Measurements from ENCODE around the gene NARS2. TPM values are rescaled to one million over a fixed set of nuclear protein-coding genes. Genes with fewer than 3 reads are reported as not detected.

Gene NARS2
- total RNA-seq, 1 donor from 2014 or later: 19.1 TPM

DNA sequence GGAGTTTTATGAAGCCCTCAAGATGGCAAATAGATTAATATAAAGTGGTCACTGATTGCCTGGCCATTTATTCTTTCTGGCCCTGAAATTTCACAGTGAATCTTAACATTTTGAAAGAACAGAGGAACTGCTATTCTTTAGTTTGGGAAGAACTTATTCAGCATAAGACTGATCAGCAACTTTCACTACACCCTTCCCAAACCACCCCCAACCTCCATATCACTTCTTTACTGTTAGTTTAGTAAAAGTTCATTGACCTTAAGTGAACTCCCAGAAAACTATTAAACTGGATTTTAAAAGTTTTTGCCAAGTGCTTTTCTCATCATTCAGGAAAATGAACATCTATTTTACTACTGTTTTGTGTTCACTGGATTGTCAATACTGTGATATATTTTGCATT lies 77.4 kb downstream of the NARS2 start:
- intact Hi-C loops (cut with micrococcal nuclease): no loop called here

DNA sequence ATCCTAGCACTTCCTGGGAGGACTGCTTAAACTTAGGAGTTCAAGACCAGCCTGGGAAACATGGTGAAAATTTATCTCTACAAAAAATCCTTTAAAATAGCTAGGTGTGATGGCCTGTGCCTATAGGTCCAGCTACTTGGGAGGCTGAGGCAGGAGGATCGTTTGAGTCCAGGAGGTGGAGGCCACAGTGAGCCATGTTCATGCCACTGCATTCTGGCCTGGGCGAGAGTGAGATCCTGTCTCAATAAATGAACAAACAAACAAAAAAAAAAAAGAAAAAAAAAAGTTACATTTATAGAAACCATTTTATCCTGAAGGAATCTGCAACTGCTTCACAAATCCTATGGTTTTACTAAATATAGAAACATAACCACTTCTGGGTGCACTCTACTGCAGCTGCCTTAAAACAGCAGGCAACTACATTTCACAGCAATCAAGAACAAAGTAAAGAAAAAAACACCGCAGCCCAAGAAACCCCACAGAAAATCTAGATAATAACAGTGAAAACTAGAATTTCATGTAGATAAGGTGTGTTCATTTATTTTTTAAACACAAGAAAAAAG lies 81.2 kb downstream of the NARS2 start:
- intact Hi-C loops (cut with micrococcal nuclease): no loop called here

- intact Hi-C loops (cut with micrococcal nuclease): no loop called here
Measured at GRCh38 chr11:78492973-78493372, 81.7 kb downstream of the NARS2 start.

GRCh38 chr11:78489184-78489583 lies 85.5 kb downstream of the NARS2 start:
- intact Hi-C loops (cut with micrococcal nuclease): no loop called here

DNA sequence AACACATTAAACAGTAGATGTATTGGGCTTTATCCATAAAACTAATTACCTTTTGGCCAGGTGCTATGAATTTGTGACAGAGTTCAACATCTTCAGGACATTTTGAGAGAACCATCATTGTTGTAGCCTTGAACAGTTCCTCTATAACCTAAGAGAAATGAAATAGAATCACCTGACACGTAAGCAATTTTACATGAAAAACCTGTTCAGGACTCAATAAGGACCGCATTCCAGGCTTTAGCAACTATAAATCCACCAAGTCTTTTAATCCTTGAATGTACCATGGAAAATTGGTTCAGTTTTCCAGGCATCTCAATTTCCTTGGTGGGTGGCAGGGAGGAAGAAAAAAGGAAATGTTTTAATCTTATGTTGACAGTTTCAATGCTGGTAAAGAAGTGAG lies 96.1 kb downstream of the NARS2 start:
- intact Hi-C loops (cut with micrococcal nuclease): no loop called here

DNA sequence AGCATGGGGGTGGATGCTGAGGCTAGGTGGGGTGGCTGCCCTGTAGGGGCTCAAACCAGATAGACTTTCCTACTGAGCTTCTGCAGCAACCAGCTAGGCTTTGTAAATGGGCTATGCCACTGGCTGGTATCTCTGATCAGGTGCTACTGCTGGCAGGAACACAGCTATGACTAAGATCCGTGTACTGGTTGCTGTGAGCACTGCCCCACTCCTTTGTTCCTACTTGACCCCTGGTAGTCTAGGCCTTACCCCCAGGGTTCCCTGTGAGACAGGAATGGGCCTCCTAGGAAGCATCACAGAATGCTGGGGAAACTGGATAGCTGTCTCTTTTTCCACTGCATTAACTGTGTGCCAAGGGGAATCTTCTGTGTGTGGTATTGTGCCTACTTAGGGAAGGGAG lies 98.6 kb downstream of the NARS2 start:
- intact Hi-C loops (cut with micrococcal nuclease): no loop called here

DNA sequence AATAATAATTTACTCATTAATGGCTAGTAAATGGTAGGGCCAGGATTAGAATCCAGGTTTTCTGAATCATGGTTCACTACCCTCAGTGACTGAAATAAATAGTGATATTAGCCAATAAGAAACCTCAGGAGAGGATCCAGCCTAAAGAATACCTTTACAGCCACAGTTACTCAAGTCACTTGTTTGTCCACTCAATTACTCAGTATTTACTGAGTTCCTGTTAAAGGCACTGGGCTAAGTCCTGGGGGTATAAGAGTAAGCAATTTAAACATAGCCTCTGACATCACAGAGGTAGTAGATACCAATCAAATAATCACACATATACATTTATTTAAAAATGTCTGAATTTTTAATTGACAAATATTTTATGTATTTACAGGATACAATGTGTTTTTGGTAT lies 100.2 kb downstream of the NARS2 start:
- intact Hi-C loops (cut with micrococcal nuclease): no loop called here

- intact Hi-C loops (cut with micrococcal nuclease): no loop called here
Measured at GRCh38 chr11:78472905-78473304, 101.8 kb downstream of the NARS2 start.

GRCh38 chr11:78472382-78472781 lies 102.3 kb downstream of the NARS2 start:
- intact Hi-C loops (cut with micrococcal nuclease): no loop called here

DNA sequence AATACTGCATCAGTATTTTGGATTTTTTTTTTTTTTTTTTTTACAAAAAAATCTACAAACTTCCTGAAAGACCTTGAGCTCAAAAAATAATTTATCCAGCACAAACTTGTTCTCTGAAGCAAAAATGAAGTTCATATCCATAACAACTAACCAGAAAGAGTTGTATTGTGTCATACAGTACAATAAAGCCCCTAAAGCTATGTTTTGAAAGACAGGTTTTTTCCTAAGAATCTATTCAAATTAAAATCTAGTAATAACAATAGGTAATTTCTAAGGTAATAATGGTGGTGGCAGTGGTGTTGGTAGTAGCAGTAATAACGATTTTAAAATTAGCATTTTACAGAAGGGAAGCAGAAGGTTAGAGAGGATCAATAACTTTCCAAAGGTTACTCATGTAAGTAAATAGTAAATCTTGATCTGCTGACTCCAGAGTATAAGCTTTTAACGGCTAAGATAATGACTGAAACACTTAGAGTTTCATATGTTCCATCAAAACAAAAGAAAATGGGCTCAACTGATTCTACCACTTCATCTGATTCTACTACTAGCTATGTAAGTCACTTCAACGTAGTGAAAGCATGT lies 103.7 kb downstream of the NARS2 start:
- intact Hi-C loops (cut with micrococcal nuclease): no loop called here

DNA sequence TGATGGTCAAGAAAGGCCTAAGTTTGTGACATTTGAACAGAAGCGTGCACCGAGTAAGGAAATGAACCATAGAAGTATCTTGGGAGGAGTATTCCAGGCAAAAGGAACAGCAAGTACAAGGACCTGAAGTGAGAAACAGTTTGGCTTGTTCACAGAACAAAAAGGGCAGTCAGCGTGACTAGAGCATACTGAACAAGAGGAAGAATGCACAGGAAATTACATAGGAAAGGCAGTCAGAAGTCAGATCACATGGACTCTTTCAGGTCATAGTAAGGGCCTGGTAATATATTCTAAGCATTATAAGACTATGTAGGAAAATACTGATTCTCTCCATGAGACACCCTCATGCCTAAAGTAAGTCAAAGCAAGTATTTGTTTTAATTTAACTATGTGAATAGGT lies 104.8 kb downstream of the NARS2 start:
- intact Hi-C loops (cut with micrococcal nuclease): loop anchor here (5.0 kb wide), 1 partner anchor 92 kb away; no protein-coding TSS in a partner anchor

- intact Hi-C loops (cut with micrococcal nuclease): loop anchor here (5.0 kb wide), 1 partner anchor 94 kb away; no protein-coding TSS in a partner anchor
Measured at GRCh38 chr11:78467931-78468330, 106.7 kb downstream of the NARS2 start.

DNA sequence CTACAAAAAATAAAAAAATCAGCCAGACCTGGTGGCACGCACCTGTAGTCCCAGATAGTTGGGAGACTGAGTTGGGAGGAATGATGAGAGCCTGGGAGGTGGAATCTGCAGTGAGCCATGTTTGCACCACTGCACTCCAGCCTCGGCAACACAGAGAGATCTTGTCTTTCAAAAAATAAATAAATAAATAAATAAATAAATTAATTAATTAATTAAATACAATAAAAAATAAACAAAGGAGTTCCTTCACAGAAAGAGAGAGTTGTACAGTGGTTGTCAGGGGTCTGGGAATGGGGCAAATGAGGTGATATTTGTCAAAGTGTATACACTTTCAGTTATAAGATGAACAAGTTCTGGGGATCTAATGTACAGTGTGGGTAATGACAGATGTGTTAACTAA lies 107.3 kb downstream of the NARS2 start:
- intact Hi-C loops (cut with micrococcal nuclease): loop anchor here (5.0 kb wide), 1 partner anchor 95 kb away; no protein-coding TSS in a partner anchor

DNA sequence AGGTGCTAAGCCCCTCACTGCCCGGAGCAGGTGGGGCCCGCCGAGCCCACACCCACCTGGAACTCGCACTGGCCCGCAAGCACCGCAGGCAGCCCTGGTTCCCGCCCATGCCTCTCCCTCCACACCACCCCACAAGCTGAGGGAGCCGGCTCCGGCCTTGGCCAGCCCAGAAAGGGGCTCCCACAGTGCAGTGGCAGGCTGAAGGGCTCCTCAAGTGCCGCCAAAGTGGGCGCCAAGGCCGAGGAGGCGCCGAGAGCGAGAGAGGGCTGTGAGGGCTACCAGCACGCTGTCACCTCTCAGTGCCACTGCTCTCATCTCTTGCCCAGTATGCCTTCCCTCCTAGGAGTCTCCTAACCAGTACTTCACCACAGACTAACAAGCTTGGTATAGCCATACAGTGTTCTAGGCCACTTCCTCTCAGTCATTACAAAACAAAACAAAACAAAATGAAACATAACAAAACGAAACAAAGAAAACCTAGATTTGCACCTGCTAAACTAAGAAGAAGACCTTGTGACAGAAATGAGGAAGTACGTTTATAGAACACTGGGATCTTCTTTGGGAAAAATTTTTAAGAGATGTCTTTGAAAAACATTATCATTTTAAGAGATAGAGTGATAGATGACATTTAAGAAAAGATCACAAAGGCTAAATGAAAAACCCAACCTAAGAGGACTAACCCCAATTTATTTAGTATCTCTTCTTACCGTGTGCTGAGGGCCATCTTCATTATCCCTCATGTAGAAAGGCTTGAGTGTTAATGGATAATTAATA lies 109.3 kb downstream of the NARS2 start:
- intact Hi-C loops (cut with micrococcal nuclease): loop anchor here (1.0 to 5.0 kb wide), 3 partner anchors 47 to 325 kb away; no protein-coding TSS in a partner anchor

- intact Hi-C loops (cut with micrococcal nuclease): loop anchor here (1.0 to 5.0 kb wide), 3 partner anchors 46 to 324 kb away; no protein-coding TSS in a partner anchor
Measured at GRCh38 chr11:78464787-78465168, 109.9 kb downstream of the NARS2 start.

GRCh38 chr11:78460471-78460870 lies 114.2 kb downstream of the NARS2 start:
- intact Hi-C loops (cut with micrococcal nuclease): no loop called here

- intact Hi-C loops (cut with micrococcal nuclease): no loop called here
Measured at GRCh38 chr11:78459738-78460137, 114.9 kb downstream of the NARS2 start.

DNA sequence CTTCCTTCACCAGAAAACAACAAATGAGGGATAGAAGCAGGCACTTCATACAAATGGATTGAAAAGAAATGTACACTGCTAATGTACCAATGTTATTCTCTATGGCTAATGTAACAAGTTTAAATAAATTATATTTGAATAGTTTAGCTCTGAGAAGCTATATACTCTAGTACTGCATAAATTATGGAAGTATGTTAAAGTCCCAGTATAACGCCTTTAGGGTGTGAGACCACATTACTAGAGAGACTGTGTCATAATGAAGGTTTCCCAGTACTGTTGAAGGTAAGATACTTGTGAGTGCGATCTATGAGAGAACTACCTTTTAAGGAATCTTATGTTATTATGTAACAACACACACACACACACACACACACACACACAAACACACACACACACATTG lies 117.2 kb downstream of the NARS2 start:
- intact Hi-C loops (cut with micrococcal nuclease): no loop called here

DNA sequence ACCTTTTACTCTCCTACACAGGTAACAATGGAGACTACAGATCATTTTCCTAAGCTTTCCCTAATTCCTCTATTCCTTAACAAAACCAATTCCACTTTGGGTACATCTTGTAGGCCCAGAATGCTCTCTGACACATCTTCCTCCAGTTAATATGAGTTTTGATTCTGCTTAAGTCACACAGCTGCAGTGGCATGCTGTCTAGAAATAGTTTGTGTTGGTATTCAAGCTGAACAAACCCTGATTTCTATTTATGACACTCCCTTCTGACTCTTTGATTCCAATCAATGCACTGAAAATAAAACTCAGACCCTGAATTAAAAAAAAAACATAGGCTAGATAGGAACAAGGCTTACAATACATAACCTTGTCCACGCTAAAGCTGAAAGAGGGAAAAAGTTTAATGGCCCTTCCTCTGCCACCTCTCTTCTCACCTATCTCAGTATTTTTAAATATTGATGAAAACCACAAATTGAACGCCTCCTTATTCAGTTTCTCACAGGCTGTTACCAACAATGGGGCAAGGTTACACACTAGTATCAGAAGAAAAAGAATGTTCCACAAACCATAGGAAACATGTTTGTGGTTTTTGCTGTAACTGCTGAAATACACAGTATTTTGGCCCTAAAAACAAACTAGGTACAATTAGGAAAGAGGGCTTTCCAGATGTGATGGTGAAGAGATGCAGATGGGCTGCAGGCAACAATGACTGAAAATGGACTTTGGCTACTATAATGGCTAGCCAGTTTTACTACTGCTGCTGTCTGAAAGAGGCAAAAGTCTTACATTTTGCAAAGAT lies 121.3 kb downstream of the NARS2 start:
- intact Hi-C loops (cut with micrococcal nuclease): no loop called here

DNA sequence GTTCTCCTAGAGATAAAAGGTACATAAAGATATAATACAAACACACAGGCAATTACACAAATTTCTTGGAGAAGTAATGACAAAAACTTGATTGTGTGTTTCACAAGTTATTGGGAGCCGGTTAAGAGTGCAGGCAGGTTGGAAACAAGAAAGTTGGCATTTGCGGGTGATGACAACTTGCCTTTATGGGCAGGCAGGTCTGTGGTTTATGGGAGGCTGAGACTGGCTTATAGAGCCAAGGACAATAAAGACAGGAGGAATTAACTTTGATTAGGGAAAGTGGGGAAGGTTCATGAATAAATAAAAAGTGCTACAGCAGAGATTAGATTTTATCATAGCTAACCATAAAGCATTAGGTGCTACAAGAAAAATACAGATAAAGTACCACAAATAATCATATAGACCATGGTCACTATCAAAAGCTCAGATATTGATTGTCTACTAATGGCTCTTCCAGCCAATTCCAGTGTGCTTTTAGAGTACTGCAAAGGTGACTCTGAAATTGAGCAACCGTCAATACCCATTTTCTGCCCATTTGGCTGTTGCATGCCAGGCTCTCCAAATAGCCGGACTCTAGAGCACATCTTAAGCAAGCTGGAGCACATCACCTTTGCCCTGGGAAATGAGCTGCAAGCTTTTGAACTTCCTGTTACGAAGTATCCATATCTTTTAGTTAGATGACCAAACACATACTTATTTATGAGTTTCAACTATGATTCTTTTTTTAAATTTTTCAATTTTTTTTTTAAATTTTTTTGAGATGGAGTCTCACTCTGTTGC lies 123.1 kb downstream of the NARS2 start:
- intact Hi-C loops (cut with micrococcal nuclease): no loop called here

- intact Hi-C loops (cut with micrococcal nuclease): no loop called here
Measured at GRCh38 chr11:78450866-78451265, 123.8 kb downstream of the NARS2 start.
